ENCODE results near the gene ADAM10. TPM values are rescaled to one million over a fixed set of nuclear protein-coding genes. Genes with fewer than 3 reads are reported as not detected.

Gene ADAM10
- total RNA-seq, 1 experiment from 2014 or later, result 159 TPM

GRCh38 chr15:58704155-58704865, 45.2 kb downstream of the ADAM10 start:
- no peak overlapping the region for H2AK5ac ChIP-seq (ENCODE audit: insufficient read length, low read length)
- no peaks in the 10 kb centered on the region for H3K9me3 ChIP-seq (ENCODE audit: control insufficient read depth, low read depth, low read length)
- H4K8ac ChIP-seq (replicated peaks; ENCODE audit: insufficient read length, low read depth, low read length), result no peak overlapping the region
- H3K79me2 ChIP-seq (ENCODE audit: insufficient read depth, low read length), result peaks cover 4% of the 10 kb centered on the region; the same call in 1 of the 2 replicates
- H3K36me3 Mint-ChIP-seq (ENCODE audit: insufficient read depth in 1 of 3, low read depth in 3 of 3), result peaks cover 17 to 24% (median 20%) of the 10 kb centered on the region in 3 experiments
- H3K4ac ChIP-seq (ENCODE audit: low read depth, low read length), result no peak overlapping the region
- no peak overlapping the region for H4K5ac ChIP-seq (ENCODE audit: insufficient read length, low read depth, low read length)
- no peak overlapping the region for H2BK120ac ChIP-seq (ENCODE audit: low read depth, low read length, poor library complexity, severe bottlenecking)
- no peak overlapping the region for H3K14ac ChIP-seq (ENCODE audit: insufficient read depth, low read length)
- H3K27ac Mint-ChIP-seq, result peak overlapping the region in 2 of 3 experiments; percentile 28 to 36; a peak in 1 of 7 replicates
- peaks cover under 1 to 6% of the 10 kb centered on the region in 2 experiments for H3K9me3 Mint-ChIP-seq
- no peak overlapping the region for H2BK20ac ChIP-seq (ENCODE audit: low read depth, low read length, poor library complexity, severe bottlenecking)
- H2AFZ ChIP-seq (ENCODE audit: low read length), result no peak overlapping the region
- peaks cover 5% of the 10 kb centered on the region for H3K79me1 ChIP-seq (ENCODE audit: insufficient read depth, low read depth, low read length, poor library complexity, severe bottlenecking)
- no peak overlapping the region for H3K4me2 ChIP-seq (ENCODE audit: insufficient read depth, insufficient read length, low read length)
- no peak overlapping the region for H3K4me3 Mint-ChIP-seq
- H3K4me1 ChIP-seq (ENCODE audit: insufficient read depth, low read length), result no peaks in the 10 kb centered on the region
- H2BK15ac ChIP-seq (ENCODE audit: low read depth, low read length), result no peak overlapping the region
- H3K27me3 ChIP-seq (ENCODE audit: insufficient read depth, low read length), result no peaks in the 10 kb centered on the region
- no peak overlapping the region for H3K27ac ChIP-seq (ENCODE audit: insufficient read length, low read depth, low read length)
- no peak overlapping the region for H2BK5ac ChIP-seq (ENCODE audit: insufficient read length, low read length)
- no peaks in the 10 kb centered on the region; a peak in 2 of 4 replicates for H3K4me1 Mint-ChIP-seq
- H4K91ac ChIP-seq (ENCODE audit: insufficient read length, low read depth, low read length), result no peak overlapping the region
- no peak for DNase-seq
- no CpG with 5 or more reads among the region's 4 CpGs for WGBS (ENCODE audit: extremely low coverage, insufficient read length, low lambda C conversion rate)
- no peak overlapping the region for H3K9ac ChIP-seq (ENCODE audit: extremely low read depth, insufficient read length, low read length)
- no peak overlapping the region for H3K56ac ChIP-seq (ENCODE audit: insufficient read length, low read depth, low read length)
- H4K20me1 ChIP-seq (ENCODE audit: control insufficient read depth, insufficient read depth, insufficient read length), result no peaks in the 10 kb centered on the region
- H3K23me2 ChIP-seq (ENCODE audit: insufficient read length, low read depth, low read length, poor library complexity, severe bottlenecking), result no peaks in the 10 kb centered on the region
- H3K18ac ChIP-seq (ENCODE audit: insufficient read length, low read depth, low read length), result no peak overlapping the region
- H3T11ph ChIP-seq (ENCODE audit: low read length), result no peak overlapping the region
- H3K27me3 Mint-ChIP-seq (ENCODE audit: low read depth), result no peaks in the 10 kb centered on the region
- TF ChIP-seq CTCF (conservative IDR thresholded peaks at IDR 0.05), result no peak
- H3K23ac ChIP-seq (ENCODE audit: insufficient read length, low read depth, low read length), result no peak overlapping the region
- H2BK12ac ChIP-seq (ENCODE audit: insufficient read length, low read depth, low read length), result no peak overlapping the region

Measured in H9 (cell line).